NCI-H82 treated with DMSO at 0.1 percent for 48 hours (cell line): Measurements from ENCODE around the gene OXSR1.
"Not testable (repeated sequence)": the region's sequence is repeated elsewhere in the genome, so short reads cannot be mapped to it uniquely, and the experiment has no call there.

Experiments
- DNase-seq: peaks from one replicate; lab custom pipeline; 2025; ENCODE audit not compliant: unreplicated experiment; lab: John Stamatoyannopoulos, UW

The OXSR1 gene

DNA sequence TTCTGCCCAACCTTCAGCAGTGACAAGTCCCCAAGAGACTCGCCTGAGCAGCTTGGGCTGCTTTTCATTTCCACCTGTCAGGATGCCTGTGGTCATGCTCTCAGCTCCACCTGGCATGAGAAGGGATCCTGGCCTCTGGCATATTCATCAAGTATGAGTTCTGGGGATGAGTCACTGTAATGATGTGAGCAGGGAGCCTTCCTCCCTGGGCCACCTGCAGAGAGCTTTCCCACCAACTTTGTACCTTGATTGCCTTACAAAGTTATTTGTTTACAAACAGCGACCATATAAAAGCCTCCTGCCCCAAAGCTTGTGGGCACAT, 23.4 kb upstream of the OXSR1 start:
- DNase-seq, result no peak

DNA sequence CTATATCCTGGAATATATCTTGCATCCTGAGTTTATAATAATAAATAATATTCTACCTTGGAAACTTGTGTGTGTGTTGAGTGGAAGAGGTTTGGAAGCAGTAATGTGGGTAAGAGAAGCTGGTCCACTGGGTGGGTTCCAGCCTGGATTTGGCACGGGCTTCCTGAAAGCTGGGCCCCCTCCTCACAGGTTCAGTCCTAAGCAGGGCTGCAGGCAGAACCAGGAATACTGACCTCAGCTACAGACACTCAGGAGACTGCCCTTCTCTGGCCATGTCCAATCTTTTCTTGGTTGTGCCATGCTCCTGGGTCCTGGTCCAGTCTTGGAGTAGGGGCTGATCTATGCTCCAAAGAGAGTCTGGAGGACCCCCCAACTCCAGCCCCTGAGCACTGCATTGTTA, 22.4 kb upstream of the OXSR1 start:
- no peak for DNase-seq

DNA sequence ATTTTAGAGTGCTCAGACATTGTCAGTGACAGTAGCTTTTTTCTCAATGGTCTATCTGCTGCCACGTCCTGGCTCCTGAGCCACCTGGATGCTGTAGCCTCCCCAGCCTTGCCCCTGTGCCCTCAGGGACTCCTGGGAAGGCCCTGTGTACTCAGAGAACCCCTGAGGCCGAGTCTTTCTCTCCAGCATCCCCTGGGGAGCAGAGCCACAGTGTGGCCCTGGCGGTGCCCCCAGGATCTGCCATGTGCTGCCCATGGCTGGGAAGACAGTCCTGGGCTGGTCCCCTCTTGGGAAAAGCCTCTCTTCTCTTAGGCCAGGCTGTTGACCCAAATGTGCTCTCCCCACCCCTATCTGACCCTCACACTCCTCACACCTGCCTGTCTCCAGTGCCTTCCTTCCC, 21.8 kb upstream of the OXSR1 start:
- no peak for DNase-seq

DNA sequence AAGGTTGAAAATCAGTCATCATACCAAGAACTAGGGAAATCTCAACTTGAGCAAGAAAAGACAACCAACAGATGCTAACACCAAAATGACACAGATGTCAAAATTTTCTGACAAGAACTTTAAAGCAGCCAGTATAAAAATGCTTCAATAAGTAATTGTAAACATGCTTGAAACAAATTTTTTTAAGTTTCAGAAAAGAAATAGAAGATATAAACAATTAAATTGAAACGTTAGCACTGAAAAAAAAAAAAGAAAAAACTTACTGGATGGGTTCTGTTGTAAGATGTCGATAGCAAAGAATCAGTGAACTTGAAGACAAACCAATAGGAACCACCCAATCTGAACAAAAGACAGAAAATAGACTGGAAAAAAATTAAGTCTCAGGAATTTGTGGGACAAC, 18.8 kb upstream of the OXSR1 start:
- no peak for DNase-seq

DNA sequence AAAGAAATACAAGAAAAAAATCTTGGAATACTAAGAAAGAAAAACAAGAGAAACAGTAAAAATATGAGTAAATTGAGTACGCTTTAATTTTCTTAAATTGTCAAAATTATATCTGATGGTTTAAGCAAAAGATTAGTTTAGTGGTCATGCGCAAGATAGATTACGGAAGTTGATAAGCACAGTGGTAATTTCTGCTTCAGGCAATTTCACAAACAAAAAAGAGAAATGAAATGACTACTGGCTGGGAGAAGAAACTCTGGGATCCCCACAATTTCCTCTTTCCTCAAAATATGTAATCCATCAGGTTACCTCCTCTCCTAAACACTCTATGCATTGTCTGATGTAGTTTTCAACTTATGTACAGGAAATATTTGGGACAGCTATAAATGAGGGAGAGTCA, 17.9 kb upstream of the OXSR1 start:
- DNase-seq, result no peak

DNA sequence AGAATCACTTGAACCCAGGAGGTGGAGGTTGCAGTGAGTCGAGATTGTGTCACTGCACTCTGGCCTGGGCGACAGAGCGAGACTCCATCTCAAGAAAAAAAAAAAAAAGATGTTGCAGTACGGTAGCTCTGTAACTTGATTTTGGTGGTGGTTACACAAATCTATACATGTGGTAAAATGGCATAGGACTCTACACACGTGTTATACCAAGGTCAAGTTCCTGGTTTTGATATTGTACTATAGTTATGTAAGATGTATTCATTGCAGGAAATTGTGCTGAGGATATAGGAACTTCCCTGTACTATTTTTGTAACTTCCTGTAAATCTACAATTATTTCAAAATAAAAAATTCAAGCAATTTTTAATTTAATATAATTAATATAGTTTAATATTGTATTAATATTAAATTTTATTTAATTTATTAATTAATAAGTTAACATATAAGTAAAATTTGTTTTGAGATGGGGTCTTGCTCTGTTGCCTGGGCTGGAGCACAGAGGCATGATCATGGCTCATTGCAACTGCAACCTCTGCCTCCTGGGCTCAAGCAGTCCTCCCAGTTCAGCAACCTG, 16.9 kb upstream of the OXSR1 start:
- no peak for DNase-seq

DNA sequence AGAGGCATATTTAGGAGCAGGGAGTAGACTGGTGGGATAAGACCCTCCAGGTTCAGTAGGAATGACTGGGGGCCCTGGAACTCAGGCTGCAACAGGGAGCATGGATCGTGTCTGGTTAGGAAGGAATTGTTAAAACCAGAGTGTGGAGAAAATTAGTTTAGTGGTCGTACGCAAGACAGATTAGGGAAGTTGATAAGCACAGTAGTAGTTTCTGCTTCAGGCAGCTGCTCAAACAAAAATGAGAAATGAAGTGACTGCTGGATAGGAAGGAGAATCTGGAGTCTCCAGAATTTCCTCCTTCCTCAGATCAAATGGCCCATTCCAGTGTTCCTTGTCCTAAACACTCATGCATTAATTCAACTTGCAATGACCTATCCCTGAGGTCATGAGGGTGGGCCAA, 15.6 kb upstream of the OXSR1 start:
- DNase-seq, result no peak

DNA sequence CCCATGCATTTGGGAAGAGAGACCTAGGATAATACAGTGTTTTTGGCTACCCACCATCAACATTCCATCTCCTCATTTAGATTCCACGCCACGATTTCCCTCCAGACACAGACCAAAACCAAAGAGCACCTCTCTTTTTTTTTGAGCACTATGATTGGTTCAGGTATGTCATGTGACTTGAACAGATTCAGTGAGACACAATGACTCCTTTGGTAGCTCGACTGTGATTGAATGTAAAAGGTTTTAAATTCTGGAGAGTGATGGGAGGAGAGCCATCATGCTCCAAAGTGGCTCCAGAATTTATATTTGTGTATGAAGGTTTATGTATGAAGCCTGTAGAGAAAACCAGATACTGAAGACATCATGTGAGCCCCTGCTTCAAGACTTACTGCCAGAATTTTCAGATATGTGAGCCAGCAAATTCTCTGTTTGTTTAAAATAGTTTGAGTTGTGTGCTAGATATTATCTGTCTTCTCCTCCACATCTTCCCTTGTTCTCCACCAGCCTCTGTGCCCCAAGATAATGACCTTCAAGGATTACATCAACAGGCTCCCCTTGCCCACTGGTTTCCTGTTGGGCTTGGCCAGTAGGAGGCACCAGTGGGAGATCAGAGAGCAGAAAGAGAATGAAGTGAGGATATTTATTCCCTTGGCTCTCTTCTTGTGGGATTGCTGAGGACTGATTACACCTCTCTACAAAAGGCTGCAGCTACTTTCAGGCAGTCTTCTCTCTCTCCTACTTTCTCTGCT, 14.4 kb upstream of the OXSR1 start:
- no peak for DNase-seq

DNA sequence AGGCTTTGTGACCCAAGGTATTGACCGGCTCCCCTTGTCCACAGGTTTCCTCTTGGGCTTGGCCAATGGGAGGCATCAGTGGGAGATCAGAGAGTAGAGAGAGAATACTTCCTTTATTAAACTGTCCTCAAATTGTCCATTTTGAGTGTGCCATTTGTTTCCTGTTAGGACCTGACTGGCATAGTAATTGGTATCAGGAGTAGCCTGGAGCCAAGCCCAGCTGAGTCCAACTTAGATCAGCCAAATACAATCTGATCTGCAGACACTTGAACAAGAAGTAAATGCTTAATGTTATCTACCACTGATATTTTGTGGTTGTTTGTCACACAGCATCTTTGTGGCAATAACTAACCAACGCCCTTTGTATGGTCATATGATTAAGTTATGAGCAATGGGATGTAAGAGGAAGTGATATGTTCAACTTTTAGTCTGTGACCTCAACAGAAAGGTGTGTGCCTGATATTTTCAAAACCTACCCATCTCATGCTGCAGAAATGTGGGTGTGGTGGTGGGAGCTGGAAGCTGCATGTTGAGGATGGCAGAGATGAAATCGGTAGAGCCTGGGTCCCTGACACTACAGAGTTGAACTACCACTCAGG, 13.6 kb upstream of the OXSR1 start:
- DNase-seq, result no peak

DNA sequence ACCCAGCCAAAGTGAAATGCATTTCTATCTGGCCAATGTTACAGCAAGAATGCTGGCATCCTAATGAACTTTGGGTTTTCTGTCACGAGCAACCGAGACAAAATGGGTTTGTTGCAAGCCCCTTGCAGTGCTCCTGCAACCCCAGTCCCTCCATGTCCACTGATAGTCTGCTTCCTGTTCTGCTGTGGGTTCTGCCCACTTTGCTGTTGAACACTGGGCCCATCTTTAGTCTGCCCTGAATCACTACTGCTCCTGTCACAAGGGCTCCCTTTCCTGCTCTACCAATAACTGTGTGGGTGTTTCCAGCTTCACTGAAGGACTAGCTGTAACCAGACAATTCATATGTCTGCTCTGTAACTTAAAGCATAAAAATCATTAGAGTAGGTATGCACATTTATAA, 12.7 kb upstream of the OXSR1 start:
- no peak for DNase-seq

DNA sequence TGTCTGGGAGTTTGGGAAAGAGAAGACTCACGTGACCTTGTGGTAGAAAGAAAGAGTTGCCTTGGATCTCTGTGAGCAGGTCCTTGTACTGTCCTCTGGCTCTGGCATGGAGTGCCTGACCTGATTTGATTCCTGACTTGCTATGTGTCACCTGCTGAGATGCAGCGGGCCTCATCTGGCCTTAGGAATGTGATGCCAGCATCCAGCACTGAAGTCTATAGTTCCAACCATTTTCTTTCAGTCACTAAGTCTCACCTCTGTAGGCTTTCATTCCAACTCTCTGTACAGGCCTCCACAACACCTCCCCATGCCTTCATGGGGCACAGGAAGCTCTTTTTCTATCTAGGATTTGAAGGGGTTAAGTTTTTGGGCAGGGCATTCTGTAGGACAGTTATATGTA, 12.1 kb upstream of the OXSR1 start:
- no peak for DNase-seq

DNA sequence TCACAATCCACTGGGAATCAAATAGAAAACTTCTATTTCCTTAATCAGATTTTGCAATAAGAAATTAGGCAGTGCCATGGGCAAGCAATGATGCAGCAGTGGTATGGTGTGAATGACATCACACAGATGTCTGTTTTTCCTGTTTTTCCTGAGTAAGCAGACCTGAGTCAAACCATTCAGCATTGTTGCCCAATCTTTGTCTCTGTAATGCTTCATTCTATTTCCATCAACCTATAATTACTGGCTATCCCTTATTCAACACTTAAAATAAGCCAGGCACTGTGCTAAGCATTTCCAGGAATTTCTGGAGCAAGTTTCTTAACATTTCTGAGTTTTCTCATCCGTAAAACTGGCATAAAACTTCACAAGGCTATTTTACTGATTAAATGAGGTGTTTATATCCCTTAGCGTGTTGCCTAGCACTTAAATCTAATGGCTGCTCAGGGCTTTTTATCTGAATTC, 11.3 kb upstream of the OXSR1 start:
- no peak for DNase-seq

DNA sequence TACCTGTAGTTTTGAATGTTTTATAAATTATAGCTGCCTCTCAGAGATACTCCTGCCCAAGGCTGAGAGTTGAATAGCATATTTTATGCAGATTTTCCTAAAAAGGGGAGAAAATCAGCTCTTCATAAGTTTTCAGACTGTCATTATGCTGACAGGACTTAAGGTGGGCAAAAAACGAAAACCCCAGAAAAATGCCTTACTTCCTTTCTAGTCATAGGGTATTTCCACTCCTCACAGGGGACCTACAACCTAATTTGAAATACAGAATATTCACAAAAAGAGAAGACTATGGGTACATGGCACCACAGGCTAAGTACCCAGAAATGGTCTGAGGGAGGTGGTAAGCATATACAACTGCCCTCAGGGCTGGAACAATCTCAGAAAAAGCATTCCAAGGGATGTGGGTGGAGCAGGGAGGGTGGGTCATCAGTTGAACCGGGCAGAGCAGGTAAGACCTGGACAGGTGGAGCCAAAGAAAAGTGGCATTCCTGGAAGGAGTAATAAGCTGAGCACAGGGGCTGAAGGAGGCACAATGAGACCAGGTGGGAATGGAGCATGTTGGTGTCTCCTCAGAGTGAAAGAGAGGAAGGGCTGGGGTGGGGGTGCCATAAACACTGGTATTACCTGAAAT, 10.6 kb upstream of the OXSR1 start:
- no peak for DNase-seq

DNA sequence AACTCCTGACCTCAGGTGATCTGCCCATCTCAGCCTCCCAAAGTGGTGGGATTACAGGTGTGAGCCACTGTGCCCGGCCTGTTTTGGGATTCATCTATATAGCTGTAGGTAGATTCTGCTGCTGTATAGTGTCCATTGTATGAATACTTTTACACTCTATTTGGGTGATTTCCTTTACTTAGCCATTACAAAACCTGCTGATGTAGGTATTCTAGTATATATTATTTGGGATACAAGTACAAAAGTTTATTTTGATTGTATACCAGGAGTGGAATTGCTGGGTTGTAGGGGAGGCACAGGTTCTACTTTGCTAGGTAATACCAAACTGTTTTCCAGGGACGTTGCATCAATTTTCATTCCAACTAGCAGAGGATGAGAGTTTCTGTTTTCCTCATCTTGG, 9.5 kb upstream of the OXSR1 start:
- DNase-seq, result no peak

DNA sequence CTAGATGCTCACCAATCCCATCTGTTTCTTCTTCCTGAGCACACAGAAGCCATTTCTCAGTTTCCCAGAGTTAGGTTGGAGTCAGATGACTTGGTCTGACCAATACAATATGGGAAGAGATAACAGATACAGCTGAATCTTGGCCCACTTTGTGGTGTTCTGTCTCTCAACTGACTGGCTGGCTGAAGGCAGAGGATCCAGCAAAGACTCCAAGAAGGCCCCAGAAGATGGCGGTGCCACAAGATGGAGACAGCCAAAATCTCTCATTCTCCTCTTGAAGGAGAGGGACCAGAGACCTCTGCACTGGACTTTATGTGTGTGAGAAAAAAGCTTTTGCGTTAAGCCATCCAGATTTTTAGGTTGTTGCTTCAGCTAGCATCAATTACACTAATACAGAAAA, 8.2 kb upstream of the OXSR1 start:
- no peak for DNase-seq

DNA sequence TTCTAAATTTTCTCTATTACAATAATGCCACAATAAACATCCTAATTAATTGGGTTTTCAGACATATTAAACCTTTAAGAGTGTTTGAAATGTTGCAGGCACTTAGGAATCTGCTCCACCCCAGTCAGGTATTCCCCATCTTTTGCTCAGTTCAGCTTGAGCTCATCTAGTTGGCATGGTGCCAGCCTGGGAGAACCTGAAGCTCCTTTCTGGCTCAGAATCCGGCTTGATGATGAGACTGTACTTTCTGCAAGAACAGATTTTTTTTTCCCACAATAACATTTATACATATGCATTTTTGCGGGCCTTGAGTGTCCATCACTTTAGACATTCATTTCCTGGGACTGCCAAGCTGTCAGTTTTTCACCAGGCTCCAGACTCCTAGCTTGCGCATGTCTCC, 7.7 kb upstream of the OXSR1 start:
- no peak for DNase-seq

DNA sequence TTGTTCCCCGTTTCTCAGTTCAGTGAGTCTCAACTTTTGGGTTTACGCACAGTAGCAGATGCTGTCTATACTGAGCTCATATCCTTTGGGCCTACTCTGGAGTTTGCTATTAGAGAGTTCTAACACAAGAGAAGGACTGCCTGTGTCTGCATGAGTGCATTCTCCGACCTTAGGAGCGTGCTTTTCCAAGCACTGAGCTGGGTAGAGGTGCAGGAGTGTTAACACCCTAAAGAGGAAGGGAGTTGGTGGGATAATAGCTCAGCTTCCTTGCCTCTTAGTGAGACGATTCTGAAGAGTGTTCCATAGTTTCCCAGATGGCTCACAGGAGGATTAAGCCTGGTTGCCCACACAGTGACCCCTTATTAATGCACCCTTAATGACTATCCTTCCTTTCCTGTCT, 6.9 kb upstream of the OXSR1 start:
- DNase-seq, result no peak

DNA sequence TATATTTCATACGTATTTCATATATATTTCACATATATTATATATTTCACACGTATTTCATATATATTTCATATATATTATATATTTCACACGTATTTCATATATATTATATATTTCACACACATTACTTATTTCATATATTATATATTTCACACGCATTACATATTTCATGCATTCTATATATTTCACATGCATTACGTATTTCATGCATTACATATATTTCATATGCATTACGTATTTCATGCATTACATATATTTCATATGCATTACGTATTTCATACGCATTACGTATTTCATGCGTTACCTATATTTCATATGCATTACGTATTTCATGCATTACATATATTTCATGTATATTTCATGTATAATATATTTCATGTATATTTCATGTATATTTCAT, 4.6 kb upstream of the OXSR1 start:
- DNase-seq, result not testable (repeated sequence)

DNA sequence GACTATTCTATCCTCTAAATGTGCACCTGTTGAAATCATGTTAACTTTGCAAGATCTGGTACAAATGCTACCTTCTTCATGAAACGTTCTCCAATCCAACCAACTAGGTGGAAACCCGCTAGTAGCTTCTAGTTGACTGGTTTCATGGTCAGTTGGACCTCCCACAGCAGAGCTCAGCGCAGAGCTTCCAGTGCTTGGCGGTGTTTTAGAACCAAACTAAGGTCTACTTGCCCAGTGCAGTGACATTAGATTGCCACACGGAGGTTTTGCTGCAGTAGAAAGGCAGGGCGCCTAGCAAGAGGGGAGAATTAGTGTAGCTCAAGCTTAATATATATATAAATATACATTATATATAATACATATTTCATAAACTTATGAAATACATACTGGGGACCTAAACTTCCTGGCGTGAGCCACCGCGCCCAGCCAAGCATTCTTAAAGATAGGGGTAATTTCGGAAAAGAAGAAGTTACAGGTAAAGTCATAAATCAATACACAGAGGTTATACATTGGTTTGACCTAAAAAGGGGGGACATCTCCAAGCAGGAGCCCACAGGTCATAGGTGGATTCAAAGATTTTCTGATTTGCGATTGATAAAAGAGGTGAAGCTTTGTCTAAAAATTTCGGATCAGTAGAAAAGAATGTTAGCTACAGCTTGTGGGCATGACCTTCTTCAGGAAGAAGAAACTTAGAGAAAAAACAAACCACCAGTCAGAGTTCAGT, 2.1 kb upstream of the OXSR1 start:
- no peak for DNase-seq

DNA sequence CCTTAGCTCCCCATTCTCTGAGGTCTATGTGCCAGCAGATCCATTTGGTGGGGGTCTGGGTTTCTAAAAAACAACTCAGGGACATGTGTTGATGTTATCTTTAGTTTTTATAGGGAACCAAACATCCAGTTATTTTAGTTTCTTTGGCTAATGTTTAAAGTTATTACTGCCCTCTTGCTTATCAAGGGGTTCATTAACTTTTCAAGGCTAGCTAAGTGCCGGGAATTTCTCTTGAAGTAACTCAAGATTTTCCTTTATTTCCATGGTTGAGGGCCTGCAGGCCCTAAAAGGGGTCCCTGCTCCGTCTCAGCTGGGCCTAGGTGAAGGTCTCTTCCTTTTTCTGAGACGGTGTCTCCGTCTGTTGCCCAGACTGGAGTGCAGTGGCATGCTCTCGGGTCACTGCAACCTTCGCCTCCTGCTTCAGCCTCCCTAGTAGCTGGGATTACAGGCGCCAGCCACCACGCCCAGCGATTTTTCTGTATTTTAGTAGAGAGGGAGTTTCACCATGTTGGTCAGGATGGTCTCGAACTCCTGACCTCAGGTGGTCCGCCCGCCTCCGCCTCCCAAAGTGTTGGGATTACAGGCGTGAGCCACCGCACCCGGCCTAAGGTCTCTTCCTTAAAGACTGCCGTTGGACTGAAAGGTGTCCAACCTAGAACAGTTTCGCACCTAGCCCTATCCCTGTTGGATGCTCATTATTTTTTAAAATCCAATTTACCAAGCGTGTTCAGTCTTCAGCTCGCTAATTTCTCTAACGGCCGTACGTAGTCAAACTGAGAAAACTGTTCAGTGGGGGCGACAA, 1.3 kb upstream of the OXSR1 start:
- no peak for DNase-seq

DNA sequence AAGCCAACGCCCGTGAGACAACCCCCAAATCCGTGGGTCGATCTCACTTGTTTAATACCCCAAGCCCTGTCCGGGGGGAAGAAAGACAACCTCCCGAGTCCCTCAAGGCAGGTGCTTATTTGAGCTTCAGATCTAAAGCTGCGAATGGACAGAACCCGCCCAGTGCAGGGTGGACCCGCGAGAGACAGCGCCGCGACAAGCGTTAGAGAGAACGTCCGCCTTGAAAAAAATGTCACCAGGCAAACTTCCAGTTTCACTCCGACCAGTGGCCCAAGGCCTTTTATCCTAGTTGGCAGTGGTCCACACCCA, 740 bp upstream of the OXSR1 start:
- DNase-seq, result no peak
